Upper lobe of right lung (tissue), 1 donor: ENCODE measurements around the gene PPP2R5D. TPM values are rescaled to one million over a fixed set of nuclear protein-coding genes. Genes with fewer than 3 reads are reported as not detected.
"Not testable (repeated sequence)": the region's sequence is repeated elsewhere in the genome, so short reads cannot be mapped to it uniquely, and the experiment has no call there.

Experiments used
- ATAC-seq: fragments of 200-7000 bp; cut with Tn5 transposase; one replicate; pipeline ENCODE4 v1.9.1; 2020; ENCODE audit warnings: mild to moderate bottlenecking, moderate library complexity
- DNase-seq: peaks from one replicate; pipeline ENCODE4 v3.0.0-alpha.2; 2020
- H3K27ac ChIP-seq: fragments of 200-600 bp; one replicate; pipeline ENCODE4 v1.8.0; 2022
- H3K27me3 ChIP-seq: fragments of 200-600 bp; one replicate; pipeline ENCODE4 v1.8.0; 2022; ENCODE audit warnings: mild to moderate bottlenecking
- H3K36me3 ChIP-seq: fragments of 200-600 bp; one replicate; pipeline ENCODE4 v1.8.0; 2022
- H3K4me1 ChIP-seq: fragments of 200-600 bp; one replicate; pipeline ENCODE4 v1.8.0; 2022
- H3K4me3 ChIP-seq: fragments of 200-600 bp; one replicate; pipeline ENCODE4 v1.8.0; 2022; ENCODE audit warnings: mild to moderate bottlenecking
- H3K9me3 ChIP-seq: fragments of 200-600 bp; one replicate; pipeline ENCODE4 v1.8.0; 2022
- intact Hi-C: fragments of 100-400 bp; cut with DNase I; formaldehyde crosslinking; loops from one replicate; pipeline ENCODE4 v1.11.0; 2022
- total RNA-seq: library from RNA; stranded (reverse); fragmentation: NEBNext Ultra II Directional; extraction: Animal tissue kit (Norgen Biotek cat#: 25700); gene quantifications from one replicate; pipeline ENCODE4 v1.2.1, GENCODE V29; 2021
- TF ChIP-seq, protein P1 (sequence below): fragments of 200-600 bp; IDR thresholded peaks from one replicate; pipeline ENCODE4 v1.8.0; 2022; ENCODE audit warnings: antibody characterized with exemption
- donor health status: DM: no; HTN: yes; CAD: no; lungs with severe emphysema.

The PPP2R5D gene
- total RNA-seq, 1 donor from 2014 or later = 24.1 TPM

DNA sequence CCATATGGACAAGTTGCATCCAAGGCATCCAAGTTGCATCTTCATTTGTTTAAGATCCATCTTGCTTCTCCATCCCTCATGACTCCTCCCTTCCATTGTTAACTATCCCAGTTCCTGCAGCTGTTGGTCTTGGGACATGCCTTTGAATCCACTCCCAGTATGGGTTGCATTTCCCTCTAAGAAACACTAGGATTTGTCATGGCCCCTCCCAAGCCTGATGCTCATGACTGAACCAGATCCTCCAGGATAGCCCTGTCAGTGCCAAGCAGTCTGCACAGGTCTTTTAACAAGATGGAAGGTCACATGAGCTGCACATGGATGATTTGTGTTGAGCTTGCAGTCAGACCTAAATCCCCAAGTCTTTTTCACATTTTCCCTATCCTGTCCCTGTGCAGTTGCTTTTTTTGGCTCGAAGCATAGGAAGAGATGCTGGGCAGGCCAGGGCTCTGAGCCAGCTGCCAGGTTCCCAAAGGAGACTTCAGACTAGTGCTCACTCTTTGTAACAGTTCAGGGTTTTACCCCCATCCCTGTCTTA, 4.2 kb downstream of the PPP2R5D start:
- Histone ChIP-seq H3K27ac (no peak overlapping the region), H3K4me3 (no peak overlapping the region), H3K4me1 (peaks cover 38% of the 10 kb centered on the region), H3K9me3 (no peaks in the 10 kb centered on the region), H3K36me3 (peaks cover 27% of the 10 kb centered on the region), H3K27me3 (no peaks in the 10 kb centered on the region)
- TF ChIP-seq, protein P1, sequence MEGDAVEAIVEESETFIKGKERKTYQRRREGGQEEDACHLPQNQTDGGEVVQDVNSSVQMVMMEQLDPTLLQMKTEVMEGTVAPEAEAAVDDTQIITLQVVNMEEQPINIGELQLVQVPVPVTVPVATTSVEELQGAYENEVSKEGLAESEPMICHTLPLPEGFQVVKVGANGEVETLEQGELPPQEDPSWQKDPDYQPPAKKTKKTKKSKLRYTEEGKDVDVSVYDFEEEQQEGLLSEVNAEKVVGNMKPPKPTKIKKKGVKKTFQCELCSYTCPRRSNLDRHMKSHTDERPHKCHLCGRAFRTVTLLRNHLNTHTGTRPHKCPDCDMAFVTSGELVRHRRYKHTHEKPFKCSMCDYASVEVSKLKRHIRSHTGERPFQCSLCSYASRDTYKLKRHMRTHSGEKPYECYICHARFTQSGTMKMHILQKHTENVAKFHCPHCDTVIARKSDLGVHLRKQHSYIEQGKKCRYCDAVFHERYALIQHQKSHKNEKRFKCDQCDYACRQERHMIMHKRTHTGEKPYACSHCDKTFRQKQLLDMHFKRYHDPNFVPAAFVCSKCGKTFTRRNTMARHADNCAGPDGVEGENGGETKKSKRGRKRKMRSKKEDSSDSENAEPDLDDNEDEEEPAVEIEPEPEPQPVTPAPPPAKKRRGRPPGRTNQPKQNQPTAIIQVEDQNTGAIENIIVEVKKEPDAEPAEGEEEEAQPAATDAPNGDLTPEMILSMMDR = no peak
- ATAC-seq = no peak
- intact Hi-C loops = no loop called here
- no peak for DNase-seq

DNA sequence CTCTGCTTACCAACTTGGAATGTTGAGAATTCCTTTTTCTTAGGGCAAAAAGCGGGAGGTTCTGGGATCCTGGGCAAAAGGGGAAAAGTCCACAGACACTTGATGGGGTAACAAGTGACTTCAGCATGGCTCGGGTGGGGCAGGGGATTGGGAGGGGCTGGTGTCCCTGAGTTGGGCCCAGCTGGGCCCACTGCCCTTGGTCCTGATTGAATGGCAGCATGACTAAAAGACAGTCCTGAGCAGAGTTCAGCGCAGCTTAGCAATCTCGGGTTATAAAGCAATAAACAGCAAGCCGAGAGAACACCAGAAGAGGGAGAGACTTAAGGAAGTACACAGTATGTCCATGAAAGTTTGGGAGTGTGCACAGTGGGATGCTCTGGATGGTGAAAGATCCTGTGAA, 5.6 kb downstream of the PPP2R5D start:
- Histone ChIP-seq H3K9me3 (no peaks in the 10 kb centered on the region), H3K36me3 (peaks cover 27% of the 10 kb centered on the region), H3K27ac (no peak overlapping the region), H3K4me1 (peaks cover 38% of the 10 kb centered on the region), H3K4me3 (no peak overlapping the region), H3K27me3 (no peaks in the 10 kb centered on the region)
- intact Hi-C loops = no loop called here
- TF ChIP-seq, protein P1 = no peak
- DNase-seq (no peak), ATAC-seq (no peak)

DNA sequence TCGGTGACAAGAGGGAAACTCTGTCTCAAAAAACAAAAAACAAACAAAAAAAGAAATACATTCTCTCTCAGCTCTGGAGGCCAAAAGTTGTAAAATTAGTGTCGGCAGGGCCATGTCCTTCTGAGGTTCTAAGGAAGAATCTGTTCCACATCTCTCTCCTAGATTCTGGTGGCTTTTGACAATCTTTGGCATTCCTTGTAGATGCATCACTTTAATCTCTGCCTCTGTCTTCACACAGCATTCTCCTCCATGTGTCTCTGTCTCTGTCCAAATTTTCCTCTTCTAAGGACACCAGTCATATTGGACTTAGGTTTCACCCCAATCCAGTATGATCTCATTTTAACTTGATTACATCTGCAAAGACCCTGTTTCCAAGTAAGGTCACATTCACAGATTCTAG, 9.1 kb downstream of the PPP2R5D start:
- no peak for ATAC-seq
- intact Hi-C loops = no loop called here
- Histone ChIP-seq H3K9me3 (no peaks in the 10 kb centered on the region), H3K4me3 (no peak overlapping the region), H3K27ac (no peak overlapping the region), H3K36me3 (peaks cover 27% of the 10 kb centered on the region), H3K27me3 (no peaks in the 10 kb centered on the region), H3K4me1 (peaks cover 4% of the 10 kb centered on the region)
- TF ChIP-seq, protein P1 = no peak
- DNase-seq = no peak

DNA sequence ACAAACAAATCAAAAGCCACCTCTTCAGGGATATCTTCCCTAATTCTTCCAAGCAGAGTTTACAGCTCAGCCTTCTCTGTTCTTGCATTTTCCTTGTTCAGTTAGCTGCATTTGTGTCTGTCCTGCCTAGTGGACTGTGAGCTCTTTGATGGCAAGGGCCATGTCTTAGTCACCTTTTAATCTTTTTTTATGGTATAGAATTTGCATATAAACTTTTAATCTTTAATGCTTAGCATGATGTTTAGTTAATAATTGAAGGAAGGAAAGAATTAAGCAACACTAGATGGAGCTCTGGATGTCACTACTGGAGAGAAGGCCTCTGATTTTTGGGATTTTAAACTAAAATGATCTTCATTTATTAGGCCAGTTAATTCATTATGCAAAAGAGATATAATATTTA, 12.1 kb downstream of the PPP2R5D start:
- ATAC-seq = no peak
- no peak overlapping the region for H3K27ac ChIP-seq
- peaks cover 5% of the 10 kb centered on the region for H3K36me3 ChIP-seq
- TF ChIP-seq, protein P1 = no peak
- no peak overlapping the region for H3K4me3 ChIP-seq
- H3K4me1 ChIP-seq = no peaks in the 10 kb centered on the region
- H3K9me3 ChIP-seq = no peaks in the 10 kb centered on the region
- intact Hi-C loops = no loop called here
- DNase-seq = no peak
- no peaks in the 10 kb centered on the region for H3K27me3 ChIP-seq

DNA sequence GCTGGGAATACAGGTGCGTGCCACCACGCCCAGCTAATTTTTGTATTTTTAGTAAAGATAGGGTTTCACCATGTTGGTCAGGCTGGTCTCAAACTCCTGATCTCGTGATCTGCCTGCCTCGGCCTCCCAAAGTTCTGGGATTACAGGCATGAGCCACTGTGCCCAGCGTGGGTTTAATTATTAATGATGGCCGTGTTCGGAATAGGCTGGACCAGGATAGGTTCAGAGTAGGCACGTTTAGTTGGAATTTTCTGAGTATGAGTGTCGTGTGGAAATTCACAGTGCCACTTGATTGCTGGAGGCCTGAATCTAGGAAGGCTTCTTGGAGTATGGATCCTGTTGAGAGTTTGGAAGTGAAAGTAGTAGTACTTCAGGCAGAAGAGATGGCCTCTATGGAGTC, 13.8 kb downstream of the PPP2R5D start:
- H3K27me3 ChIP-seq, H3K36me3 ChIP-seq, H3K9me3 ChIP-seq, DNase-seq, ATAC-seq, H3K4me3 ChIP-seq, intact Hi-C loops, H3K27ac ChIP-seq, H3K4me1 ChIP-seq: not testable (repeated sequence)

DNA sequence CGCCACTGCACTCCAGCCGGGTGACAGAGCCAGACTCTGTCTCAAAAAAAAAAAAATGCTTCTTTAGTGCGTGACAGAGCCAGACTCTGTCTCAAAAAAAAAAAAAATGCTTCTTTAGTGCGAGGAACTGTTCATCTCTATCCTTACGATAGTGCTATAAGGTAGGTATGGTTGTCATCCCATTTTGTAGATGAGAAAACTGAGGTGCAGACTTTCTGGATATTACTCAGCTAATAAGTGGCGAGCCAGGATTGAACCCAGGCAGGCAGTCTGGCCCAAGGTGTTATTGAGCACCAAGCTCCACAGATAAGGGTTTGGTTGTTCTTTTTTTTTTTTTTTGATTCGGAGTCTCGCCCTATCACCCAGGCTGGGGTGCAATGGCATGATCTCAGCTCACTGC, 17.5 kb downstream of the PPP2R5D start:
- peaks cover 4% of the 10 kb centered on the region for H3K36me3 ChIP-seq
- H3K4me3 ChIP-seq = no peak overlapping the region
- ATAC-seq = no peak
- H3K27ac ChIP-seq = no peak overlapping the region
- DNase-seq = no peak
- H3K27me3 ChIP-seq = no peaks in the 10 kb centered on the region
- no peaks in the 10 kb centered on the region for H3K9me3 ChIP-seq
- TF ChIP-seq, protein P1 = no peak
- no peaks in the 10 kb centered on the region for H3K4me1 ChIP-seq
- intact Hi-C loops = no loop called here
